Type B pancreatic cell (in vitro differentiated cells): ENCODE data around the gene EIF4B. TPM values are rescaled to one million over a fixed set of nuclear protein-coding genes. Genes with fewer than 3 reads are reported as not detected.
"Not testable (repeated sequence)": the region's sequence is repeated elsewhere in the genome, so short reads cannot be mapped to it uniquely, and the experiment has no call there.

ENCODE experiments used
- DNase-seq: peaks from one replicate; pipeline ENCODE4 v3.0.0; 2021; ENCODE audit warnings: mixed read lengths; ENCODE audit not compliant: unreplicated experiment; ENCODE audit errors: extremely low spot score
- H3K27ac Mint-ChIP-seq: 2 replicates; pipeline ENCODE4 v1.8.0; 2021; ENCODE audit warnings: mild to moderate bottlenecking, mixed read lengths
- H3K27me3 Mint-ChIP-seq: 2 replicates; pipeline ENCODE4 v1.8.0; 2021; ENCODE audit warnings: mixed read lengths
- H3K36me3 Mint-ChIP-seq: 2 replicates; pipeline ENCODE4 v1.8.0; 2021; ENCODE audit warnings: mixed read lengths
- H3K4me1 Mint-ChIP-seq: one replicate; pipeline ENCODE4 v1.8.0; 2021; ENCODE audit warnings: mixed read lengths; ENCODE audit not compliant: unreplicated experiment
- H3K4me3 Mint-ChIP-seq: 2 replicates; pipeline ENCODE4 v1.8.0; 2021; ENCODE audit warnings: mild to moderate bottlenecking, mixed read lengths
- H3K9me3 Mint-ChIP-seq: 2 replicates; pipeline ENCODE4 v1.8.0; 2021; ENCODE audit warnings: mixed read lengths
- total RNA-seq: library from RNA; stranded (reverse); gene quantifications from 2 replicates; pipeline ENCODE4 v1.2.1, GENCODE V29; 2021; ENCODE audit warnings: low replicate concordance
- TF ChIP-seq, protein P1 (sequence below): fragments of 200-600 bp; sonication (generic); conservative IDR thresholded peaks from 2 replicates; pipeline ENCODE4 v1.5.0; 2021; ENCODE audit warnings: antibody characterized with exemption, mild to moderate bottlenecking

The EIF4B gene
- total RNA-seq, 1 donor from 2014 or later: 521 TPM

DNA sequence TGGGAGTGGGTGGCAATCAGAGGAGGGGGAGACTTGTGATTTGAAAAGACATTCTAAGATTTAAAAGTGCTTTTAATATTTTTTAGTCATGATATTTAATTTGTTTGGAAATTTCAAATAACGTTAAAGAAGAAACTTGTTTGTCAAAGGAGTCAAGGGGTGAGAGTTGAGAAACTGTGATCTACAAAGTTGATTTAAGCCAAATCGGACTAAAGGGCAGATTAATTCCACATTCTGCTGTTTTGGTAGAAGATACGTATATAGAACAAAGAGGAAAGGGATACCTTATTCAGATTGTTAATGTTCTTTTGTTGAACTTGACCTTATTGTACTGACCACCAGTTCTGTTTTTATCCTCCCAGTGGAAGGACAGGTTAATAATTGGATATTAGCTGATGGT is 6.7 kb downstream of the EIF4B start:
- TF ChIP-seq, protein P1, sequence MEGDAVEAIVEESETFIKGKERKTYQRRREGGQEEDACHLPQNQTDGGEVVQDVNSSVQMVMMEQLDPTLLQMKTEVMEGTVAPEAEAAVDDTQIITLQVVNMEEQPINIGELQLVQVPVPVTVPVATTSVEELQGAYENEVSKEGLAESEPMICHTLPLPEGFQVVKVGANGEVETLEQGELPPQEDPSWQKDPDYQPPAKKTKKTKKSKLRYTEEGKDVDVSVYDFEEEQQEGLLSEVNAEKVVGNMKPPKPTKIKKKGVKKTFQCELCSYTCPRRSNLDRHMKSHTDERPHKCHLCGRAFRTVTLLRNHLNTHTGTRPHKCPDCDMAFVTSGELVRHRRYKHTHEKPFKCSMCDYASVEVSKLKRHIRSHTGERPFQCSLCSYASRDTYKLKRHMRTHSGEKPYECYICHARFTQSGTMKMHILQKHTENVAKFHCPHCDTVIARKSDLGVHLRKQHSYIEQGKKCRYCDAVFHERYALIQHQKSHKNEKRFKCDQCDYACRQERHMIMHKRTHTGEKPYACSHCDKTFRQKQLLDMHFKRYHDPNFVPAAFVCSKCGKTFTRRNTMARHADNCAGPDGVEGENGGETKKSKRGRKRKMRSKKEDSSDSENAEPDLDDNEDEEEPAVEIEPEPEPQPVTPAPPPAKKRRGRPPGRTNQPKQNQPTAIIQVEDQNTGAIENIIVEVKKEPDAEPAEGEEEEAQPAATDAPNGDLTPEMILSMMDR: no peak
- Mint-ChIP-seq H3K36me3 (peaks cover 31% of the 10 kb centered on the region), H3K4me1 (peaks cover 21% of the 10 kb centered on the region), H3K27ac (no peak overlapping the region), H3K9me3 (no peaks in the 10 kb centered on the region), H3K27me3 (no peaks in the 10 kb centered on the region), H3K4me3 (no peak overlapping the region)
- DNase-seq: no peak

DNA sequence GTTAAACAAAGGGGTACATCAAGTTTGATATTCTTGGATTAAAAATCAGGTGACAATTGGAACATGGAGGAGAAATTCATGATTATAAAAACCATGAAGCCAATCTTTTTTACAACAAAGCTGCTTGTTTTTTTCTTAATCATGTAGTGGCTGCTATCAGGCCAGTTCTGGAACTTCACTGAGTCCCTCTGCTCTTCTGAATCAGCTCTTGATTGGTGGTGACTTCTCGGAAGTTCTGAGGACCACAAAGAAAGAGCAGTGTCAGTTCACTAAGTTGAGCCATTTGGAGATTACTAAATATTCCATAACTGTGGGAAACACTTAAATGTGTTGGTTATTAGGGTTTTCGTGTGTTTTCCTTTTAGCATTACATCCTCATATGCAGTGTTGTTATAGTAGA is 8.5 kb downstream of the EIF4B start:
- DNase-seq: no peak
- Mint-ChIP-seq H3K27ac (no peak overlapping the region), H3K27me3 (no peaks in the 10 kb centered on the region), H3K4me1 (peaks cover 16% of the 10 kb centered on the region), H3K4me3 (no peak overlapping the region), H3K9me3 (no peaks in the 10 kb centered on the region), H3K36me3 (peaks cover 34% of the 10 kb centered on the region)
- TF ChIP-seq, protein P1: no peak

DNA sequence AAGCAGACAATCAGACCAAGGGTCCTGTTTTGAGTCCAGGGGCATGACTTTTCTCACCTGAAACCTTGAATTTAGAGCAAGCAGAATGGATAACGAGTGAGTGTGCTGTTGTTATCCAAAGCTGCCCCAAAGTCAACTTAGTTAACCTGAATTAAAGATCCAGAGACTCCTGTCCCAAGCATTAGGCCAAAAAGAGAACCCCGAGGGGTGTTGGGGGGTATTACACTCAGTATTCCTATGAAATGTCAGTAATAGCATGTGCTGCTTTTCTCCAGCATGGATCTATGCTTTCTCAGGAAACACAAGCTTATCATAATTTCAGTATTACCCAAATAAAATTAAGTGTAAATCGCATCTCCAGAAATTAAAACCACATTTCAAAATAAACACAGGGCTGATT is 19.0 kb downstream of the EIF4B start:
- Mint-ChIP-seq H3K27me3 (no peaks in the 10 kb centered on the region), H3K4me1 (no peaks in the 10 kb centered on the region), H3K27ac (no peak overlapping the region), H3K36me3 (peaks cover 32% of the 10 kb centered on the region), H3K9me3 (no peaks in the 10 kb centered on the region), H3K4me3 (no peak overlapping the region)
- DNase-seq: no peak
- TF ChIP-seq, protein P1: no peak

DNA sequence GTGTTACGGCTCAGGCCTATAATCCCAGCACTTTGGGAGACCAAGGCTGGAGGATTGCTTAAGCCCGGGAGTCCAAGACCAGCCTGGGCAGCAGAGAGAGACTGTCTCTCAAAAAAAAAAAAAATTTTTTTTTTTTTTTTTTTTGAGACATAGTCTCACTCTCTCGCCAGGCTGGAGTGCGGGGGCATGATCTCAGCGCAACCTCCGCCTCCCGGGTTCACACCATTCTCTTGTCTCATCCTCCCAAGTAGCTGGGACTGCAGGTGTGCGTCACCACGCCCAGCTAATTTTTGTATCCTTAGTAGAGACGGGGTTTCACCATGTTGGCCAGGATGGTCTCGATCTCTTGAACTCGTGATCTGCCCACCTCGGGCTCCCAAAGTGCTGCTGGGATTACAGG is 20.8 kb downstream of the EIF4B start:
- not testable (repeated sequence) for DNase-seq, H3K27me3 Mint-ChIP-seq, H3K4me3 Mint-ChIP-seq, H3K4me1 Mint-ChIP-seq, H3K27ac Mint-ChIP-seq, H3K9me3 Mint-ChIP-seq
- H3K36me3 Mint-ChIP-seq: peaks cover 34% of the 10 kb centered on the region

DNA sequence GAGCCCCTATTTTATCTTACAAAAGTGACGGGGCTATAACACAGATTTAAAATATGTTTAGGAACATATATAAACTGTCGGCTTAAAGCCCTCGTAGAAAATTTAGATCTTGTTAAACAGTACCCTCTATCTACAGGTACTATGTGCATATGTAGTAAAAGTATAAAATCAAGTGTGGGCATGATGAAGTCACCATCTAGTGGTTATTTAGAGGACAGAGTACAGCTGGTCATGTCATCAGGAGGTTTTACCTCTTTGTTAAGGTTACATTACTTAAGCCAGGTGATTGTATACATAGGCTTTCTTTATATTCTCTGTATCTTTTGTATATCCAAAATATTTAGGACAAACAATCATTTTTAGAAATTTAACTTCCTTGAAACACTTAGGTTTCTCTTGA is 25.4 kb downstream of the EIF4B start:
- no peak for DNase-seq
- H3K9me3 Mint-ChIP-seq: no peaks in the 10 kb centered on the region
- TF ChIP-seq, protein P1: no peak
- no peak overlapping the region for H3K4me3 Mint-ChIP-seq
- H3K4me1 Mint-ChIP-seq: no peaks in the 10 kb centered on the region
- peaks cover 34% of the 10 kb centered on the region for H3K36me3 Mint-ChIP-seq
- H3K27ac Mint-ChIP-seq: no peak overlapping the region
- H3K27me3 Mint-ChIP-seq: no peaks in the 10 kb centered on the region

DNA sequence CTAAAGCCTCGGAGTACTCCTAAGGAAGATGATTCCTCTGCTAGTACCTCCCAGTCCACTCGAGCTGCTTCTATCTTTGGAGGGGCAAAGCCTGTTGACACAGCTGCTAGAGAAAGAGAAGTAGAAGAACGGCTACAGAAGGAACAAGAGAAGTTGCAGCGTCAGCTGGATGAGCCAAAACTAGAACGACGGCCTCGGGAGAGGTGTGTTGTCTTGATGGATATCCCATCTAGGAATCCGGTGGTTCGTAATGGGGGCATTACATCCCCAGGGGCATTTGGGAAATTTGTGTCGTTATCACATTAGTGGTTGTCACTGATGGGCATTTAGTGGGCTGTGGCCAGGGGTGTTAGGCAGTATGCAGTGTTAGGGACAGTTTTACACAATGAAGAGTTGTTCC is 27.6 kb downstream of the EIF4B start:
- H3K36me3 Mint-ChIP-seq: peaks cover 38% of the 10 kb centered on the region
- DNase-seq: not testable (repeated sequence)

DNA sequence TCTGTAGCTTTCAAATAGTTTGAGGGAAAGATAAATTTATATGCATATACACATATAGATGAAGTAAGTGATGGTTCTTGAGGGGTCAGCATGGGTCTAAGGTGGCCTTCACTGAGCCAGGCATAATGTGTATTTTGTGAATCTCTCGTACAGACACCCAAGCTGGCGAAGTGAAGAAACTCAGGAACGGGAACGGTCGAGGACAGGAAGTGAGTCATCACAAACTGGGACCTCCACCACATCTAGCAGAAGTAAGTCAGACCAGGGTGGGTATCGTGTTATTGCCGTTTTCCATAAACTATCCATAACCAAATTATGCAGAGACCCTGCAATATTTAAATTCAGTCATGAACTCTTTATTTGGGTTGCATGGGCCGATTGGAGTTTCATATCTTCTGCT is 28.2 kb downstream of the EIF4B start:
- Mint-ChIP-seq H3K4me1 (peaks cover 5% of the 10 kb centered on the region), H3K36me3 (peaks cover 43% of the 10 kb centered on the region), H3K27ac (no peak overlapping the region), H3K4me3 (no peak overlapping the region), H3K27me3 (no peaks in the 10 kb centered on the region), H3K9me3 (no peaks in the 10 kb centered on the region)
- no peak for DNase-seq
- TF ChIP-seq, protein P1: no peak

More for the DNA sequence above, 27.6 kb downstream of the EIF4B start:
- not testable (repeated sequence) for H3K27me3 Mint-ChIP-seq, H3K4me3 Mint-ChIP-seq, H3K9me3 Mint-ChIP-seq, H3K27ac Mint-ChIP-seq, H3K4me1 Mint-ChIP-seq
